Large intestine (tissue), 3 donors: ENCODE results near the gene POLR2A. TPM values are rescaled to one million over a fixed set of nuclear protein-coding genes. Genes with fewer than 3 reads are reported as not detected.
"Not testable (repeated sequence)": the region's sequence is repeated elsewhere in the genome, so short reads cannot be mapped to it uniquely, and the experiment has no call there.

Source experiments
- DNase-seq, 2 donors: peaks; one replicate each; pipeline versions ENCODE4 v3.0.0 to v3.0.0-alpha.2; 2013
- H3K27ac ChIP-seq: one replicate; pipeline ENCODE4 v1.5.1; 2013; ENCODE audit warnings: low read length
- H3K27me3 ChIP-seq: 2 replicates; pipeline ENCODE4 v1.6.1; 2013; ENCODE audit warnings: low read length; ENCODE audit not compliant: control insufficient read depth, insufficient read depth
- H3K36me3 ChIP-seq: 2 replicates; pipeline ENCODE4 v1.6.1; 2013; ENCODE audit warnings: low read length; ENCODE audit not compliant: control insufficient read depth, insufficient read depth
- H3K4me1 ChIP-seq: one replicate; pipeline ENCODE4 v1.6.1; 2013; ENCODE audit warnings: low read length; ENCODE audit not compliant: control insufficient read depth, insufficient read depth
- H3K4me3 ChIP-seq: one replicate; pipeline ENCODE4 v1.5.1; 2013; ENCODE audit warnings: low read length
- H3K9me3 ChIP-seq: one replicate; pipeline ENCODE4 v1.6.1; 2013; ENCODE audit warnings: mild to moderate bottlenecking, low read depth, low read length, moderate library complexity; ENCODE audit not compliant: control insufficient read depth
- WGBS: methylation state at CpG from one replicate; pipeline ENCODE4 v1.1.5; 2013; ENCODE audit warnings: low lambda C conversion rate; ENCODE audit not compliant: insufficient coverage; 5-methylcytosine and 5-hydroxymethylcytosine counted together
- polyA plus RNA-seq: library from polyadenylated mRNA; unstranded; fragments of 120-200 nt; gene quantifications from one replicate; pipeline ENCODE4 v1.2.1, GENCODE V29; 2013

Gene POLR2A
- polyA plus RNA-seq, 1 donor = 98.7 TPM

- Histone ChIP-seq H3K36me3 (peaks cover 8% of the 10 kb centered on the region), H3K4me1 (peaks cover 60% of the 10 kb centered on the region), H3K9me3 (no peaks in the 10 kb centered on the region), H3K4me3 (peak overlapping the region; percentile 66), H3K27ac (peak overlapping the region; percentile 97), H3K27me3 (no peaks in the 10 kb centered on the region)
- no CpG with 5 or more reads among the region's 40 CpGs for whole genome bisulfite sequencing
- peak; percentile 54 to 75 for DNase-seq
Measured at GRCh38 chr17:7478276-7479212, 5.6 kb upstream of the POLR2A start.

- H3K4me3 ChIP-seq = peak within 1 kb of the TSS; percentile 66
- peaks cover 56% of the 10 kb centered on the region for H3K4me1 ChIP-seq
- H3K36me3 ChIP-seq = peaks cover 4% of the 10 kb centered on the region
- DNase-seq = peak; percentile 63 to 85
- H3K9me3 ChIP-seq = no peaks in the 10 kb centered on the region
- WGBS = no CpG with 5 or more reads among the region's 92 CpGs
- no peaks in the 10 kb centered on the region for H3K27me3 ChIP-seq
- H3K27ac ChIP-seq = peak within 1 kb of the TSS; percentile 97
Measured at GRCh38 chr17:7479213-7480088, 4.7 kb upstream of the POLR2A start, which contains the start of gene ZBTB4. TSS of gene ZBTB4 (minus strand) at chr17:7479631. CDS start at chr17:7466801, 12,830 bp downstream.

GRCh38 chr17:7480089-7480384 is 4.1 kb upstream of the POLR2A start:
- H3K27ac ChIP-seq = peak overlapping the region; percentile 96
- peaks cover 52% of the 10 kb centered on the region for H3K4me1 ChIP-seq
- H3K4me3 ChIP-seq = peak overlapping the region; percentile 60
- no CpG with 5 or more reads among the region's 8 CpGs for WGBS
- H3K9me3 ChIP-seq = no peaks in the 10 kb centered on the region
- H3K36me3 ChIP-seq = peaks cover 4% of the 10 kb centered on the region
- H3K27me3 ChIP-seq = no peaks in the 10 kb centered on the region
- no peak for DNase-seq

- 68% methylated on average over 4 of the region's 4 CpGs for WGBS
- DNase-seq = peak; percentile 65 to 80
- Histone ChIP-seq H3K4me3 (peak within 1 kb of the TSS; percentile 60), H3K4me1 (peaks cover 48% of the 10 kb centered on the region), H3K27ac (peak within 1 kb of the TSS; percentile 100)
- H3K27me3 ChIP-seq, H3K36me3 ChIP-seq, H3K9me3 ChIP-seq: not testable (repeated sequence)
Measured at GRCh38 chr17:7481275-7481674, 2.9 kb upstream of the POLR2A start, which contains the start of gene SLC35G6. TSS of gene SLC35G6 (plus strand) at chr17:7481446. CDS start at chr17:7481517, 71 bp downstream.

- WGBS = no CpG with 5 or more reads among the region's 31 CpGs
- not testable (repeated sequence) for H3K36me3 ChIP-seq, H3K4me3 ChIP-seq, DNase-seq, H3K9me3 ChIP-seq, H3K27me3 ChIP-seq
- peak overlapping the region; percentile 100 for H3K27ac ChIP-seq
- H3K4me1 ChIP-seq = peaks cover 46% of the 10 kb centered on the region
Measured at GRCh38 chr17:7481842-7482741, 2.1 kb upstream of the POLR2A start.

- peak overlapping the region; percentile 100 for H3K27ac ChIP-seq
- not testable (repeated sequence) for H3K27me3 ChIP-seq, H3K9me3 ChIP-seq, H3K36me3 ChIP-seq, DNase-seq
- WGBS = 0% methylated on average over 1 of the region's 6 CpGs
- H3K4me3 ChIP-seq = peak overlapping the region; percentile 86
- peaks cover 47% of the 10 kb centered on the region for H3K4me1 ChIP-seq
Measured at GRCh38 chr17:7482742-7483088, 1.5 kb upstream of the POLR2A start.

- Histone ChIP-seq H3K27me3 (no peaks in the 10 kb centered on the region), H3K9me3 (no peaks in the 10 kb centered on the region), H3K4me3 (peak overlapping the region; percentile 86), H3K4me1 (peaks cover 48% of the 10 kb centered on the region), H3K27ac (peak overlapping the region; percentile 100), H3K36me3 (peaks cover 2% of the 10 kb centered on the region)
- peak; percentile 93 to 97 for DNase-seq
- no CpG with 5 or more reads among the region's 38 CpGs for WGBS
Measured at GRCh38 chr17:7483255-7484066, 705 bp upstream of the POLR2A start.

- Histone ChIP-seq H3K9me3 (no peaks in the 10 kb centered on the region), H3K4me3 (peak overlapping the region; percentile 86), H3K4me1 (peaks cover 52% of the 10 kb centered on the region), H3K36me3 (peaks cover 2% of the 10 kb centered on the region), H3K27ac (peak overlapping the region; percentile 97), H3K27me3 (no peaks in the 10 kb centered on the region)
- DNase-seq = no peak
- no CpG with 5 or more reads among the region's 19 CpGs for WGBS
Measured at GRCh38 chr17:7484919-7485377, 782 bp downstream of the POLR2A start.

GRCh38 chr17:7486181-7486580 is 2.0 kb downstream of the POLR2A start:
- peak overlapping the region; percentile 86 for H3K4me3 ChIP-seq
- peaks cover 52% of the 10 kb centered on the region for H3K4me1 ChIP-seq
- WGBS = 60% methylated on average over 1 of the region's 3 CpGs
- no peak for DNase-seq
- peaks cover 4% of the 10 kb centered on the region for H3K36me3 ChIP-seq
- no peaks in the 10 kb centered on the region for H3K27me3 ChIP-seq
- no peaks in the 10 kb centered on the region for H3K9me3 ChIP-seq
- H3K27ac ChIP-seq = peak overlapping the region; percentile 97
